Astrocyte (in vitro differentiated cells and primary cell): ENCODE data around the gene KRTAP9-4.

Source experiments
- EZH2 ChIP-seq: IDR thresholded peaks from 2 replicates; pipeline ENCODE4 v1.6.1; 2012; ENCODE audit warnings: mild to moderate bottlenecking, low read length, inconsistent platforms; ENCODE audit not compliant: insufficient read depth
- TF ChIP-seq, protein P1 (sequence below): IDR thresholded peaks from 2 replicates; pipeline ENCODE4 v1.5.1; 2011; ENCODE audit warnings: low read depth, mild to moderate bottlenecking, inconsistent platforms, low read length, moderate library complexity; ENCODE audit not compliant: insufficient read depth

DNA sequence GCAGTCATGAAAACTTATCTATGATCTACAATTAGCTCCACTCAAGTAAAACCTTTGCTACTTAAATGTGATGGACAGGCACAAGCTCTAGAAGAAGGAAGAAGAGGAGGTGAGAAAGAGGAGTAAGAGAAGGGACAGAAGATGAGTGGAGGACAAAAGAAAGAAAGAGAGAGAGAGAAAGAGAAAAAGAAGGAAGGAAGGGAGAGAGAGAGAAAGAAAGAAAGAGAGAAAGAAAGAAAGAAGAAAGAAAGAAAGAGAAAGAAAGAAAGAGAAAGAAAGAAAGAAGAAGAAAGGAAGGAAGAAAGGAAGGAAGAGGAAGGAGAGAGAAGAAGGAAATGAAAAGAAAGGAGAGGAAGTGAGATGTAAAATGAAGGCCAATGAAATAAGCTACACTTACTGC is 19.4 kb upstream of the KRTAP9-4 start:
- TF ChIP-seq, protein P1, sequence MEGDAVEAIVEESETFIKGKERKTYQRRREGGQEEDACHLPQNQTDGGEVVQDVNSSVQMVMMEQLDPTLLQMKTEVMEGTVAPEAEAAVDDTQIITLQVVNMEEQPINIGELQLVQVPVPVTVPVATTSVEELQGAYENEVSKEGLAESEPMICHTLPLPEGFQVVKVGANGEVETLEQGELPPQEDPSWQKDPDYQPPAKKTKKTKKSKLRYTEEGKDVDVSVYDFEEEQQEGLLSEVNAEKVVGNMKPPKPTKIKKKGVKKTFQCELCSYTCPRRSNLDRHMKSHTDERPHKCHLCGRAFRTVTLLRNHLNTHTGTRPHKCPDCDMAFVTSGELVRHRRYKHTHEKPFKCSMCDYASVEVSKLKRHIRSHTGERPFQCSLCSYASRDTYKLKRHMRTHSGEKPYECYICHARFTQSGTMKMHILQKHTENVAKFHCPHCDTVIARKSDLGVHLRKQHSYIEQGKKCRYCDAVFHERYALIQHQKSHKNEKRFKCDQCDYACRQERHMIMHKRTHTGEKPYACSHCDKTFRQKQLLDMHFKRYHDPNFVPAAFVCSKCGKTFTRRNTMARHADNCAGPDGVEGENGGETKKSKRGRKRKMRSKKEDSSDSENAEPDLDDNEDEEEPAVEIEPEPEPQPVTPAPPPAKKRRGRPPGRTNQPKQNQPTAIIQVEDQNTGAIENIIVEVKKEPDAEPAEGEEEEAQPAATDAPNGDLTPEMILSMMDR = no peak
- no peak for TF ChIP-seq EZH2
